Measurements from ENCODE around the gene ENPP1. TPM values are rescaled to one million over a fixed set of nuclear protein-coding genes. Genes with fewer than 3 reads are reported as not detected.

Gene ENPP1
- total RNA-seq, 4 donors from 2014 or later = 49.7 to 111 (median 62.6) TPM

DNA sequence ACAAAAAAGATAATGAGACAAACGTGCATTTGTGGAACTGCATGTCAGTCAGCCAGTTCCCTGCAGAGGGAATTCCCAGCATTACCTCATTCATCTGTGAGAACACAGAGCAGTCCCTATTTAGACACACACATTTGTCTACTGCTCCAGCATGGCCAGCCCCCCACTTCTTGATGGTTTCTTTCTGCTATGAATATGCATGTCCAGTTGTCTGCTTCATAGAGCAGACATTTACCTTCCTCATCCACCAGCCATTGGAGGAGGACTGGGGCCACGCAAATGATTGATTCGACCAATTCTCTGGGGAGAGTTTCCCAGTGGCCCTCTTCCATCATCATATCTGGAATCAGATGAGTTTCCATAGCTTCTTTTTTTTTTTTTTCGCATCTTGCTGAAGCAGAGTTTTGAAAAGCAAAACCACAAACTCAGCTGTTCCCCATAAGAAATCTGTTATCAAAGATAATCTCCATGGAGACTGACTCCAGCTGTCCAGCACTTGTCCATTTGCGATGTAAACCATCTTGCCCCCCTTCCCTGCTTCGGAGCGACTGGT is 11.8 kb downstream of the ENPP1 start:
- Histone ChIP-seq H3K27ac (no peak overlapping the region), H3K4me3 (replicated peaks in 1 of 3) (no peak overlapping the region), H3K9me3 (no peaks in the 10 kb centered on the region), H3K27me3 (no peaks in the 10 kb centered on the region), H3K36me3 (no peaks in the 10 kb centered on the region), H3K4me1 (peaks cover 4 to 6% of the 10 kb centered on the region in 2 donors)
- 64 to 80% methylated on average over 7 of the region's 7 CpGs for WGBS, 2 donors
- intact Hi-C loops (cut with DNase I) = no loop called here
- TF ChIP-seq POLR2A (IDR thresholded peaks at IDR 0.05) = no peak
- TF ChIP-seq, protein P1, sequence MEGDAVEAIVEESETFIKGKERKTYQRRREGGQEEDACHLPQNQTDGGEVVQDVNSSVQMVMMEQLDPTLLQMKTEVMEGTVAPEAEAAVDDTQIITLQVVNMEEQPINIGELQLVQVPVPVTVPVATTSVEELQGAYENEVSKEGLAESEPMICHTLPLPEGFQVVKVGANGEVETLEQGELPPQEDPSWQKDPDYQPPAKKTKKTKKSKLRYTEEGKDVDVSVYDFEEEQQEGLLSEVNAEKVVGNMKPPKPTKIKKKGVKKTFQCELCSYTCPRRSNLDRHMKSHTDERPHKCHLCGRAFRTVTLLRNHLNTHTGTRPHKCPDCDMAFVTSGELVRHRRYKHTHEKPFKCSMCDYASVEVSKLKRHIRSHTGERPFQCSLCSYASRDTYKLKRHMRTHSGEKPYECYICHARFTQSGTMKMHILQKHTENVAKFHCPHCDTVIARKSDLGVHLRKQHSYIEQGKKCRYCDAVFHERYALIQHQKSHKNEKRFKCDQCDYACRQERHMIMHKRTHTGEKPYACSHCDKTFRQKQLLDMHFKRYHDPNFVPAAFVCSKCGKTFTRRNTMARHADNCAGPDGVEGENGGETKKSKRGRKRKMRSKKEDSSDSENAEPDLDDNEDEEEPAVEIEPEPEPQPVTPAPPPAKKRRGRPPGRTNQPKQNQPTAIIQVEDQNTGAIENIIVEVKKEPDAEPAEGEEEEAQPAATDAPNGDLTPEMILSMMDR (IDR thresholded peaks at IDR 0.05) = no peak
- DNase-seq = no peak

DNA sequence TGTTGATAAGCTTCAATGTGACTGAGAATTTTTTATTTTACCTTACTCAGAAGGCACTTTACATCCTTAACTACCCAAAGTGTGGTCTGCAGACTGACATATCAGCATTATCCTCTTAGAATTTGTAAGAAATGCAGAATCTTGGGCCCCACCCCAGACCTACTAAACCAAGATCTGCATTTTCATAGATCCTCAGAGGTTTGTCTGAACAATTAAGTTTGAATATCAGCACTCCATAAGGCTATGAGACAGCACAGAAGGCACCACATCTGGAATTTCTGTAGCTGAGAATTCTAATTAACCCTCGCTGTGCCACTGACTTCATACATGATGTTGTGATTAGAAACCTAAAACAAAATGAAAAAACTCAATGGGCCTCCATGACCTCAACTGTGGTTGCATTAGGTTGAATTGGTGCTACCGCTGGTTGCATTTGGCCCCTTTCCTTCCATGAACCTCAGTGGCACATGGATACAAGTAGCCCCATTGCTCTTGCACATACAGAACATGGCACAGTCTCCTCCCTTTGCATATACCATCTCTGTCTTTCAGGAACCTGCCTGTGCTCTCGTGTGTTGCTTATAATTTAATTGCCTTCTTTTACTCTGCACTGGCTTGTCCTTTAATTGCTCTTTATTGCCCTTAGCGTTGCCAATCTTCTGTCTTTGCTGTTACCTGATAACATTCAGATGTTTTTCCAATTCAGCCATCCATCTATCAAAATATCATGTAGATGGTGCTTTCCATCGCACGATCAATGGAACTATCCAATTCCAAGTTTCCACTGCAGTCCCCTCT is 13.4 kb downstream of the ENPP1 start:
- DNase-seq = no peak
- WGBS, 2 donors = 83 to 96% methylated on average over 6 of the region's 6 CpGs
- no peaks in the 10 kb centered on the region for H3K9me3 ChIP-seq
- peaks cover 0 to 5% of the 10 kb centered on the region in 2 donors for H3K4me1 ChIP-seq
- H3K4me3 ChIP-seq (replicated peaks in 1 of 3) = no peak overlapping the region
- no peak overlapping the region for H3K27ac ChIP-seq
- H3K27me3 ChIP-seq = no peaks in the 10 kb centered on the region
- intact Hi-C loops (cut with DNase I) = no loop called here
- TF ChIP-seq, protein P1 (IDR thresholded peaks at IDR 0.05) = no peak
- TF ChIP-seq POLR2A (IDR thresholded peaks at IDR 0.05) = no peak
- H3K36me3 ChIP-seq = no peaks in the 10 kb centered on the region

DNA sequence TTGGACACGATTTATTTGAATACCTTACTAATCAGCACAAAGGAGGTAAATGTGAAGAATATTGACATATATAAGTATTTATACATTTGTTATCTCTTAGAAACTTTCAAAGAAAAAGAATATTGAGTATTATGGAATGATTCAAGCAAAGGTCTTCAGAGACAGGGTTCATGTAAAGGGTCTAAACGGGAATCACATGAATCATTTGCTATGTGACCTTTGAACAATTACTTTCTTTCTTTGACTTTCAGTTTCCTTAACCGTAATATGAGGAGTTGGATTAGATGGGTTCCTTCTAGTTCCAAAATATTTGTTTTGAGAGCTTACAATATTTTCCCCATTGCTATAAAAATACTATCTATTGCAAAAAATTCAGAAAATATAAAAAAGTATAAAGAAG is 14.3 kb downstream of the ENPP1 start:
- no peaks in the 10 kb centered on the region for H3K9me3 ChIP-seq
- H3K27ac ChIP-seq = no peak overlapping the region
- no peak overlapping the region for H3K4me3 ChIP-seq (replicated peaks in 1 of 3)
- peaks cover 0 to 10% of the 10 kb centered on the region in 2 donors for H3K4me1 ChIP-seq
- H3K36me3 ChIP-seq = no peaks in the 10 kb centered on the region
- DNase-seq = no peak
- no peaks in the 10 kb centered on the region for H3K27me3 ChIP-seq
- intact Hi-C loops (cut with DNase I) = no loop called here
- WGBS, 2 donors = 80 to 81% methylated on average over 3 of the region's 3 CpGs
- no peak for TF ChIP-seq POLR2A (IDR thresholded peaks at IDR 0.05)
- TF ChIP-seq, protein P1 (IDR thresholded peaks at IDR 0.05) = no peak

DNA sequence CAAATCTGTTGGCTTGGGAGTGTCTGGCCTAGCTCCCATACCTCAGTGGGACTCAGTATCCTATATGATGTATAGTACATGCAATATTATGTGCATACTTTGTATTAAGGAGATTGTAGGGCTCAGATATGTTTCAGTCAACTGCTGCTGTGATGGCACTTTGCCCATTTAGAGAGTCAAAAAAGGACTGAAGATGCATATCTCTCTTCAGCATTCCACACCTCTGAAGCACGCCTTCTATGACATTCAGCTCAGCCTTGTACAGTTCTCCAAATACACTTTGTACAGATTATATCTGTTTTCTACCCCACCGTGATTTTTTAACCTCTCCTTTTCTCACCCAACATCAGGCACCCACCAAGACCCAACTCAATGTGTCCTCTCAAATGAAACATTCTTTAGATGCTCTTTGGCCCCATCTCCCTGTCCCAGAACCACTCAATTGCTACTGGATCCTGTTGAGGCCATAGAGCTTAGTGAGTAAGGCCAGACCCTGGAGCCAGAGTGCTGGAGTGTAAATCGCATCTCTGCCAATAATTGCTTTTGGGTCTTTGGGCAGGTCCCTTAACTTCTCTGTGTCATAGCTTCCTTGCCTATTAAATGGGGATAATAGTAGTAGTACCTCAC is 15.6 kb downstream of the ENPP1 start:
- H3K4me1 ChIP-seq = peaks cover under 1 to 10% of the 10 kb centered on the region in 2 donors
- DNase-seq = no peak
- no peak for TF ChIP-seq POLR2A (IDR thresholded peaks at IDR 0.05)
- TF ChIP-seq, protein P1 (IDR thresholded peaks at IDR 0.05) = no peak
- no peaks in the 10 kb centered on the region for H3K36me3 ChIP-seq
- no peaks in the 10 kb centered on the region for H3K27me3 ChIP-seq
- no peaks in the 10 kb centered on the region for H3K9me3 ChIP-seq
- no peak overlapping the region for H3K27ac ChIP-seq
- no peak overlapping the region for H3K4me3 ChIP-seq (replicated peaks in 1 of 3)
- intact Hi-C loops (cut with DNase I) = no loop called here
- 87 to 93% methylated on average over 3 of the region's 3 CpGs for WGBS, 2 donors

DNA sequence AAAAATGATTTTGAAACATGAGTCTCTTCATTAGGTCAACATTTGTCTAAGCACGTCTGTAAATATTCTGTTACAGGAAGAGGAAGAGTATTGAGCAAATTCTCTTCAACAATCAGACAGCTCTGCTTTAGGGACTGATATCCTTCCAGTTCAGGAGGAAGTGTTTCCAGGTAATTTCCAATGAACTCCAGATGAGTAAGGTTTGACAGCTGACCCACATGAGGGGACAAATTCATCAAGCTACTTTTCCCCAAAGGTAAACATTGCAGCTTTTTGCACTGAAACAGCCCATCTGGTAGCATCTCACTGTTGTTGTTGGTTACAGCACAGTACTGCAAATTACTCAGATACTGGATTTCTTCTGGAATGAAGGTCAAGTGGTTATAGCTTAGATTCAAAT is 18.1 kb downstream of the ENPP1 start:
- intact Hi-C loops (cut with DNase I) = no loop called here
- 37 to 66% methylated on average over 1 of the region's 1 CpG for WGBS, 2 donors
- Histone ChIP-seq H3K4me3 (replicated peaks in 1 of 3) (no peak overlapping the region), H3K27me3 (no peaks in the 10 kb centered on the region), H3K4me1 (peaks cover 4 to 10% of the 10 kb centered on the region in 2 donors), H3K36me3 (no peaks in the 10 kb centered on the region), H3K9me3 (no peaks in the 10 kb centered on the region), H3K27ac (no peak overlapping the region)
- no peak for DNase-seq
- TF ChIP-seq, protein P1 (IDR thresholded peaks at IDR 0.05) = no peak
- no peak for TF ChIP-seq POLR2A (IDR thresholded peaks at IDR 0.05)
